ENCODE measurements around the gene CACNA1S. TPM values are rescaled to one million over a fixed set of nuclear protein-coding genes. Genes with fewer than 3 reads are reported as not detected.

The CACNA1S gene
- total RNA-seq, 6 experiments from 2014 or later = not detected

GRCh38 chr1:201095581-201095980 is 16.6 kb downstream of the CACNA1S start:
- Mint-ChIP-seq H3K27me3 (ENCODE audit: insufficient read depth) (peaks cover 51% of the 10 kb centered on the region), H3K36me3 (ENCODE audit: low read depth) (no peaks in the 10 kb centered on the region), H3K9me3 (no peaks in the 10 kb centered on the region), H3K27ac (no peak overlapping the region), H3K4me3 (no peak overlapping the region), H3K4me1 (ENCODE audit: low read depth) (no peaks in the 10 kb centered on the region)
- DNase-seq = no peak
- no peak for TF ChIP-seq CTCF (IDR thresholded peaks at IDR 0.05)

- H3K9me3 Mint-ChIP-seq = no peaks in the 10 kb centered on the region
- no peaks in the 10 kb centered on the region for H3K4me1 Mint-ChIP-seq (ENCODE audit: low read depth)
- H3K4me3 Mint-ChIP-seq = no peak overlapping the region
- H3K36me3 Mint-ChIP-seq (ENCODE audit: low read depth) = no peaks in the 10 kb centered on the region
- H3K27me3 Mint-ChIP-seq (ENCODE audit: insufficient read depth) = peaks cover 58% of the 10 kb centered on the region
- no peak overlapping the region for H3K27ac Mint-ChIP-seq
- TF ChIP-seq CTCF (IDR thresholded peaks at IDR 0.05) = no peak
- no peak for DNase-seq
These were observed 17.4 kb downstream of the CACNA1S start for GRCh38 chr1:201094832-201095231.

- Mint-ChIP-seq H3K36me3 (ENCODE audit: low read depth) (no peaks in the 10 kb centered on the region), H3K9me3 (no peaks in the 10 kb centered on the region), H3K4me1 (ENCODE audit: low read depth) (no peaks in the 10 kb centered on the region), H3K4me3 (no peak overlapping the region), H3K27me3 (ENCODE audit: insufficient read depth) (peaks cover 55% of the 10 kb centered on the region), H3K27ac (no peak overlapping the region)
- DNase-seq = no peak
- no peak for TF ChIP-seq CTCF (IDR thresholded peaks at IDR 0.05)
These were observed 18.3 kb downstream of the CACNA1S start for GRCh38 chr1:201093962-201094361.

- no peak for DNase-seq
- no peak for TF ChIP-seq CTCF (IDR thresholded peaks at IDR 0.05)
- no peaks in the 10 kb centered on the region for H3K9me3 Mint-ChIP-seq
- no peak overlapping the region for H3K27ac Mint-ChIP-seq
- peaks cover 51% of the 10 kb centered on the region for H3K27me3 Mint-ChIP-seq (ENCODE audit: insufficient read depth)
- H3K4me1 Mint-ChIP-seq (ENCODE audit: low read depth) = no peaks in the 10 kb centered on the region
- no peaks in the 10 kb centered on the region for H3K36me3 Mint-ChIP-seq (ENCODE audit: low read depth)
- H3K4me3 Mint-ChIP-seq = no peak overlapping the region
These were observed 18.7 kb downstream of the CACNA1S start for GRCh38 chr1:201093561-201093960.

- H3K9me3 Mint-ChIP-seq = no peaks in the 10 kb centered on the region
- H3K36me3 Mint-ChIP-seq (ENCODE audit: low read depth) = no peaks in the 10 kb centered on the region
- H3K4me3 Mint-ChIP-seq = no peak overlapping the region
- DNase-seq = no peak
- no peak overlapping the region for H3K27ac Mint-ChIP-seq
- no peaks in the 10 kb centered on the region for H3K4me1 Mint-ChIP-seq (ENCODE audit: low read depth)
- peaks cover 54% of the 10 kb centered on the region for H3K27me3 Mint-ChIP-seq (ENCODE audit: insufficient read depth)
- no peak for TF ChIP-seq CTCF (IDR thresholded peaks at IDR 0.05)
These were observed 19.5 kb downstream of the CACNA1S start for GRCh38 chr1:201092738-201093137.

- Mint-ChIP-seq H3K27me3 (ENCODE audit: insufficient read depth) (peaks cover 48% of the 10 kb centered on the region), H3K4me3 (no peak overlapping the region), H3K4me1 (ENCODE audit: low read depth) (no peaks in the 10 kb centered on the region), H3K9me3 (no peaks in the 10 kb centered on the region), H3K27ac (no peak overlapping the region), H3K36me3 (ENCODE audit: low read depth) (no peaks in the 10 kb centered on the region)
- TF ChIP-seq CTCF (IDR thresholded peaks at IDR 0.05) = no peak
- DNase-seq = no peak
These were observed 21.0 kb downstream of the CACNA1S start for GRCh38 chr1:201091256-201091655.
